Hepatocyte (in vitro differentiated cells): ENCODE measurements around the gene SRGN. TPM values are rescaled to one million over a fixed set of nuclear protein-coding genes. Genes with fewer than 3 reads are reported as not detected.

ENCODE experiments used
- DNase-seq: peaks from one replicate; pipeline ENCODE4 v3.0.0-alpha.2; 2016; ENCODE audit warnings: low spot score
- H2AFZ ChIP-seq: fragments of 200-600 bp; sonication (generic); 2 replicates; pipeline ENCODE4 v1.6.0; 2016; ENCODE audit warnings: antibody characterized with exemption, mild to moderate bottlenecking
- H3K27ac ChIP-seq: fragments of 200-600 bp; sonication (generic); 2 replicates; pipeline ENCODE4 v1.5.1; 2016; ENCODE audit warnings: mild to moderate bottlenecking
- H3K27me3 ChIP-seq: fragments of 200-600 bp; sonication (generic); 2 replicates; pipeline ENCODE4 v1.6.1; 2016
- H3K36me3 ChIP-seq: fragments of 200-600 bp; sonication (generic); replicated peaks from 2 replicates; pipeline ENCODE4 v1.5.1; 2016; ENCODE audit warnings: low read depth; ENCODE audit not compliant: insufficient read depth
- H3K4me1 ChIP-seq: fragments of 200-600 bp; sonication (generic); 2 replicates; pipeline ENCODE4 v1.5.1; 2016; ENCODE audit warnings: mild to moderate bottlenecking, moderate library complexity; ENCODE audit not compliant: insufficient read depth
- H3K4me2 ChIP-seq: fragments of 200-600 bp; sonication (generic); 2 replicates; pipeline ENCODE4 v1.6.0; 2016
- H3K4me3 ChIP-seq: fragments of 200-600 bp; sonication (generic); 2 replicates; pipeline ENCODE4 v1.5.1; 2016; ENCODE audit warnings: mild to moderate bottlenecking
- H3K79me2 ChIP-seq: fragments of 200-600 bp; sonication (generic); 2 replicates; pipeline ENCODE4 v1.6.0; 2017; ENCODE audit warnings: mild to moderate bottlenecking
- H3K9me2 ChIP-seq: fragments of 200-600 bp; sonication (generic); replicated peaks from 2 replicates; pipeline ENCODE4 v1.6.0; 2017; ENCODE audit warnings: mild to moderate bottlenecking; ENCODE audit not compliant: insufficient read depth
- H3K9me3 ChIP-seq: fragments of 200-600 bp; sonication (generic); 2 replicates; pipeline ENCODE4 v1.5.1; 2016; ENCODE audit warnings: low read depth, mild to moderate bottlenecking
- H4K20me1 ChIP-seq: fragments of 200-600 bp; sonication (generic); 2 replicates; pipeline ENCODE4 v1.6.0; 2016; ENCODE audit warnings: mild to moderate bottlenecking; ENCODE audit not compliant: insufficient read depth, poor library complexity, severe bottlenecking
- EZH2 ChIP-seq: fragments of 200-600 bp; sonication (generic); IDR thresholded peaks from 2 replicates; pipeline ENCODE4 v1.6.1; 2016; ENCODE audit warnings: antibody characterized with exemption, mild to moderate bottlenecking, borderline replicate concordance
- EZH2phosphoT487 ChIP-seq: fragments of 200-600 bp; sonication (generic); IDR thresholded peaks from one replicate; pipeline ENCODE4 v1.6.1; 2018; ENCODE audit warnings: antibody characterized with exemption, mild to moderate bottlenecking, low read depth, moderate library complexity; ENCODE audit not compliant: unreplicated experiment, severe bottlenecking
- WGBS: methylation state at CpG from one replicate; pipeline ENCODE4 v1.1.6; 2016; ENCODE audit warnings: low lambda C conversion rate; ENCODE audit errors: missing lambda C conversion rate; 5-methylcytosine and 5-hydroxymethylcytosine counted together
- polyA plus RNA-seq: library from polyadenylated mRNA; unstranded; fragments of >200 nt; fragmentation: Nextera tagmentation; extraction: Ambion mirVana; gene quantifications from 2 replicates; pipeline ENCODE4 v1.2.1, GENCODE V29; 2016
- total RNA-seq: library from RNA; depleted of rRNA; stranded (reverse); fragments of >200 nt; gene quantifications from 2 replicates; pipeline ENCODE4 v1.2.3, GENCODE V29; 2014
- TF ChIP-seq, protein P1 (sequence below): fragments of 200-600 bp; sonication (generic); IDR thresholded peaks from 2 replicates; pipeline ENCODE4 v1.5.1; 2016; ENCODE audit warnings: antibody characterized with exemption, mild to moderate bottlenecking; ENCODE audit not compliant: poor library complexity

The SRGN gene
- total and polyA plus RNA-seq, 2 experiments from 2014 or later, result 0.36 to 2.5 TPM

DNA sequence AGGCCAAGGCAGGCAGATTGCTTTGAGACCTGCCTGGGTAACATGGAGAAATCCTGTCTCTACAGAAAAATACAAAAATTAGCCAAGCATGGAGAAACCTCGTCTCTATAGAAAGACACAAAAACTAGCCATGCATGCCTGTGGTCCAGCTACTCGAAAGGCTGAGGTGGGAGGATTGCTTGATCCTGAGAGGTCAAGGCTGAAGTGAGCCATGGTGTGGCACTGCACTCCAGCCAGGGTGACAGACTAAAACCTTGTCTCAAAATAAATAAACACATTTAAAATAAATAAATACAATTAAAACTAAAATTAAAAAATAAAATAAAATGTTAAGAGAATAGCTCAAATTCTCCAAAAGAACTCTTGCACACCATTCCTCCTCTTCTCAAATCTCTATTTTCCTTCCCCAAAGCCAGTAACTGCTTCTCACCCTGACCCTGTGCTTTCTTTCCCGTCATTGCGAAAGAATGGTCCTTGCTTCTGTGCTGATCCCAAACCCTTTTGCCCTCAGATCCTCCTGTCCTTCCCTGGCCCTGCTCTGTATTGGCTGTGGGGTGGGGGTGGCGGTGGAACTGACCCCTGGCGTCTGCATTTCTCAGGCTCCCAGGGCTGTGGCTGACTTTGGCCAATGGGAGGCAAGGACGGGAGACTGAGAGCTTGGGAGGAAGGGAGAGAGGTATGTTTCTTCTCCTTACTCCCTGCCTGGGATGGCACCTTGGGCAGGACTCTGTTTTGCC lies 12.4 kb downstream of the SRGN start:
- H3K9me2 ChIP-seq, result no peaks in the 10 kb centered on the region
- no peaks in the 10 kb centered on the region for H3K27me3 ChIP-seq
- DNase-seq, result no peak
- no peak overlapping the region for H3K4me2 ChIP-seq
- H3K4me3 ChIP-seq, result no peak overlapping the region
- H3K79me2 ChIP-seq, result no peaks in the 10 kb centered on the region
- no peaks in the 10 kb centered on the region for H3K4me1 ChIP-seq
- H2AFZ ChIP-seq, result no peak overlapping the region
- 52% methylated on average over 7 of the region's 7 CpGs for WGBS
- TF ChIP-seq, protein P1, sequence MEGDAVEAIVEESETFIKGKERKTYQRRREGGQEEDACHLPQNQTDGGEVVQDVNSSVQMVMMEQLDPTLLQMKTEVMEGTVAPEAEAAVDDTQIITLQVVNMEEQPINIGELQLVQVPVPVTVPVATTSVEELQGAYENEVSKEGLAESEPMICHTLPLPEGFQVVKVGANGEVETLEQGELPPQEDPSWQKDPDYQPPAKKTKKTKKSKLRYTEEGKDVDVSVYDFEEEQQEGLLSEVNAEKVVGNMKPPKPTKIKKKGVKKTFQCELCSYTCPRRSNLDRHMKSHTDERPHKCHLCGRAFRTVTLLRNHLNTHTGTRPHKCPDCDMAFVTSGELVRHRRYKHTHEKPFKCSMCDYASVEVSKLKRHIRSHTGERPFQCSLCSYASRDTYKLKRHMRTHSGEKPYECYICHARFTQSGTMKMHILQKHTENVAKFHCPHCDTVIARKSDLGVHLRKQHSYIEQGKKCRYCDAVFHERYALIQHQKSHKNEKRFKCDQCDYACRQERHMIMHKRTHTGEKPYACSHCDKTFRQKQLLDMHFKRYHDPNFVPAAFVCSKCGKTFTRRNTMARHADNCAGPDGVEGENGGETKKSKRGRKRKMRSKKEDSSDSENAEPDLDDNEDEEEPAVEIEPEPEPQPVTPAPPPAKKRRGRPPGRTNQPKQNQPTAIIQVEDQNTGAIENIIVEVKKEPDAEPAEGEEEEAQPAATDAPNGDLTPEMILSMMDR, result no peak
- TF ChIP-seq EZH2 (no peak), EZH2phosphoT487 (no peak)
- no peaks in the 10 kb centered on the region for H3K36me3 ChIP-seq
- H4K20me1 ChIP-seq, result no peaks in the 10 kb centered on the region
- no peak overlapping the region for H3K27ac ChIP-seq
- H3K9me3 ChIP-seq, result no peaks in the 10 kb centered on the region

DNA sequence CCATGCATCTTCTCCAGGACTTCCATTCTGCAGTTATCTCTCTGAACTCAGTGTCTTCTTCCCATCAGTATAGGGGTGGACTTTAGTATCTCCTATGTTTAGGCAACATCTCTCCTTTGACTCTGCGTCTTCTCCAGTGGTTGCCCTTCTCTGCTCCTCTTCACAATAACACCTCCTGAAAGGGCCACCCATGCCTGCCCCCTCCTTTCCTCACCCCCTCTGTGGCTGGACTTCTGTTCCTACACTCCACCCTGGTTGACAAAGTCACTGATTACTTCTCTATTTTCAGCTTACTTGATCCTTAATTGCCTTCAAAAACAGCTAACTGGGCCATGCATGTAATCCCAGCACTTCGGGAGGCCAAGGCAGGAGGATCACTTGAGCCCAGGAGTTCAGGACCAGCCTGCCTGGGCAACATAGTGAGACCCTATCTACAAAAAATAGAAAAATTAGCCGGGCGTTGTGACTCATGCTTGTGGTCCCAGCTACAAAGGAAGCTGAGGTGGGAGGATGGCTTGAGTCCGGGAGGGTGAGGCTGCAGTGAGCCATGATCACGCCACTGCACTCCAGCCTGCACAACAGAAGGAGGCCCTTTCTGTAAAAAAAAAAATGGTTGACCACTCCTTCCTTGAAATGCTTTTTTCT lies 13.7 kb downstream of the SRGN start:
- no peak for DNase-seq
- 82% methylated on average over 6 of the region's 6 CpGs for WGBS
- H2AFZ ChIP-seq, result no peak overlapping the region

DNA sequence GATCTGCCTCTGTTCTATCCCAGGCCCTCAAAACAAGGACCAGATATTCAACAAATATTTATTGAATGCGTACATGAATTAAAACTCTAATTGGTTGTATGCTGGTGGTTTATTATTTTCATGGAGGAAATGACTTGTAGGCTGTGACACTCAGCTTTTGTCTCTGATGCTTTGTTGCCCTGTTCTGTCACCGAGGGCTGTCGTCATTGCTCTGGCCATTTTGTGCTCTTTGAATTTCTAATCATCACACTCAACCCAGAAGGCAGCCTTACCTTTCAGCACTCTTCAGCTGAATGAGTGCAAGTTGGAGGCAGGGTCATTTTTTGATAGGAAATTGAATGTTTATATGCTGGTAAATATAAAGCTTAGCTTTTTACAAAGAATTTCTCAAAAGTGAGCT lies 14.5 kb downstream of the SRGN start:
- TF ChIP-seq, protein P1, result no peak
- no peak for TF ChIP-seq EZH2phosphoT487
- no peak for TF ChIP-seq EZH2
- H3K9me3 ChIP-seq, result no peaks in the 10 kb centered on the region
- H4K20me1 ChIP-seq, result no peaks in the 10 kb centered on the region
- WGBS, result 92% methylated on average over 3 of the region's 3 CpGs
- H3K79me2 ChIP-seq, result no peaks in the 10 kb centered on the region
- no peak overlapping the region for H3K4me2 ChIP-seq
- no peak overlapping the region for H3K4me3 ChIP-seq
- H3K27ac ChIP-seq, result no peak overlapping the region
- H3K27me3 ChIP-seq, result no peaks in the 10 kb centered on the region
- H3K9me2 ChIP-seq, result no peaks in the 10 kb centered on the region
- H2AFZ ChIP-seq, result no peak overlapping the region
- DNase-seq, result no peak
- H3K4me1 ChIP-seq, result no peaks in the 10 kb centered on the region
- no peaks in the 10 kb centered on the region for H3K36me3 ChIP-seq

More for the DNA sequence above, 13.7 kb downstream of the SRGN start:
- Histone ChIP-seq H3K36me3 (no peaks in the 10 kb centered on the region), H3K27me3 (no peaks in the 10 kb centered on the region), H3K4me2 (no peak overlapping the region), H3K4me3 (no peak overlapping the region), H3K79me2 (no peaks in the 10 kb centered on the region), H3K4me1 (no peaks in the 10 kb centered on the region), H3K9me2 (no peaks in the 10 kb centered on the region), H3K27ac (no peak overlapping the region), H4K20me1 (no peaks in the 10 kb centered on the region), H3K9me3 (no peaks in the 10 kb centered on the region)
- TF ChIP-seq EZH2 (no peak), EZH2phosphoT487 (no peak)
- TF ChIP-seq, protein P1, result no peak
